NCI-H82 treated with DMSO at 0.1 percent for 48 hours (cell line): ENCODE measurements around the gene CDKL5.
A peak's percentile ranks its signal among the peaks of the same experiment; 100 is the strongest.
"Not testable (repeated sequence)": the region's sequence is repeated elsewhere in the genome, so short reads cannot be mapped to it uniquely, and the experiment has no call there.

Source experiments
- DNase-seq: peaks from one replicate; lab custom pipeline; 2025; ENCODE audit not compliant: unreplicated experiment; lab: John Stamatoyannopoulos, UW

The CDKL5 gene

DNA sequence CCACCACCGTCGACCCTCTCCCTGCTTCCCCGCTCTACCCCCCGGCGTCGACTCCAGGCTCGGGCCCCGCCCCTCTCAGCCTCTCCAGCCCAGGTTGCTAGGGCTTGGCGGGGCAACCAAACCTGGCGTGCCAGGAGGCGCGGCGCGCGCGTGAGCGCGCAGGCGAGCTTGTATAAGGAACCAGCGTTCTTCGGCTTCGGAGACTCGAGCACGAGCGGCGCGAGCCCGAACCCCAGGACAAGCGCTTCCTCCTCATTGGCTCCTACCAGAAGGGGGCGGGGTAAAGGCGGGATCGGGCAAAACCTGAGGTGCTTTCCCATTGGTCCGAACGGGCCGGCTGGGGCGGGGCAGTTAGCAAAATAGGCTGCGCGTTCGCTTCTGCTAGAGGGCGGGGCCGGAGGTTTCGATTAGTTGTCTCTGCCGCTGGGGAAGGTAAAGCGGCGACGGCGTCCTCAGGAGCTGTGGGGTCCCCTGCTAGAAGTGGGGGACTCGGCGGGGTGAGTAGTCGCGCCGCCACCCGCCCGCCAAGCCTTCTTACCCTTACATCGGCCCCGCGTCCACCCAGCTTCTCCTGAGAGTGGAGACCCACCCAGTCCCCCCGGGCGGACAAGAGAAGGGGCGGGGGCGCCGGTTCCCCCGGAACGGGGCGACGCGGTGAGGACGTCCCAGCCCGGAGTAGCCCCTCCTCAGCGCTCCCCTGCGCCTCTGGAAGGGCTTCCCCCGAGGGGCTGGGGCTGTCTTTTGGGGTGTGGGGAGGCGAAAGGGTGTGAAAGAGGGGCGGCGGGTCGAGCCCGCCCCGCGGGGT, at the start of gene CDKL5:
CDKL5 (plus strand) TSS at position 410 of the 805 bp plus-strand sequence. CDS start 81,489 bp downstream, outside the sequence.
- DNase-seq, result peak; percentile 95

DNA sequence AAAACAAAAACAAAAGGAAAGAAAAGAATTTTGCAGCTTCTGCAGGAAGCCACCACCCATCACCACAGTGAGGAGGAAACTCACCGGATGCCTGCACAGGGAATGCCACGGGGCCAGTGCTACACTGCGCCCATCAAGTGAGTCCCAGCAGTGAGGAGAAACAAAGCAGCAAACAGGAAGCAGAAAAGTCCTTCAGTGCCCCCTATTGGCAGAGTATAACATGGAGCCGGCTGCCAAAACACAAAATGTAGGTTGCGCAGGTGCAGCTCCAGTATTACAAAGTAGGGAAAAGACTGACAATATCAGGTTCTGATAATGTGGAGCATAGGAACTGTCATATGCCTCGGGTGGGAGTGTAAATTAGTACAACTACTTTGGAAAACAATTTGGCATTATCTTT, 47.6 kb upstream of the CDKL5 start:
- DNase-seq, result peak; percentile 11

DNA sequence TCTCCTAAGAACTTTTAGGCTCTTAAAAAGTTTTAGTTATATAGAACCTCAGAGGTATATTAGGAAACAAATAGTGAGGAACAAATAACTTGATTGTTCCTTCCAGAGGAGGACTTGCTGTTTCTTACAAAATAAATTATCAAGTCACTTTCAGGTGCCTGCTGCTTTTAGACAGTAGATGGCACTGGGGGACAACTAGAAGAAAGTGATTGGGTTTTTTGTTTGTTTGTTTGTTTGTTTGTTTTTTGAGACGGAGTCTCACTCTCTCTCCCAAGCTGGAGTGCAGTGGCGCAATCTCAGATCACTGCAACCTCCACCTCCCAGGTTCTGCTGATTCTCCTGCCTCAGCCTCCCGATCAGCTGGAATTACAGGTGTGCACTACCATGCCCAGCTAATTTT, 35.4 kb upstream of the CDKL5 start:
- DNase-seq, result peak; percentile 14

DNA sequence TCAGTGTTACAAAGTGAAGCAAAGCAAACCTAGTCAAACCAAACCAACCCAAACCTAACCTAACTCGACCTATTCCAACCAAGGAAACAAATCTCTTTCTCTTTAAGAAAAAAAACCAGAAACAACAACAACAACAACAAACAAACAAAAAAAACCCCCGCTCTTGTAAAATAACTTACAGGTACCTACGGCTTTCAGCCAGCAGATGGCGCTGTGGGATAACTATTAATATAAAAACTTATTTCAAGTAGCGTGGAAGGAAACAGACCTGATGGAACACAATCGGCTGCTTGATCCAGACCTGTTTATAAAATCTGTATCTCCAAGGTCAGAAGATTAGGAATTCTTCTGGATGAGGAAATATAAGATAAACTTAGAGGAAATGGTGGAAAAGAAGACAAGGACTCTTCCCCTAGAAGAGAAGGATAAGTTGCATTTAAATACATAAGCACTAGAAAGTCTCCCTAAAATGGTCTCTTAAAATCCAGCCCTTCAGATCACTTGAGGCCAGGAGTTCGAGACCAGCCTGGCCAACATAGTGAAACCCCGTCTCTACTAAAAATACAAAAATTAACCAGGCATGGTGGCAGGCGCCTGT, 34.4 kb upstream of the CDKL5 start:
- DNase-seq, result peak; percentile 65

DNA sequence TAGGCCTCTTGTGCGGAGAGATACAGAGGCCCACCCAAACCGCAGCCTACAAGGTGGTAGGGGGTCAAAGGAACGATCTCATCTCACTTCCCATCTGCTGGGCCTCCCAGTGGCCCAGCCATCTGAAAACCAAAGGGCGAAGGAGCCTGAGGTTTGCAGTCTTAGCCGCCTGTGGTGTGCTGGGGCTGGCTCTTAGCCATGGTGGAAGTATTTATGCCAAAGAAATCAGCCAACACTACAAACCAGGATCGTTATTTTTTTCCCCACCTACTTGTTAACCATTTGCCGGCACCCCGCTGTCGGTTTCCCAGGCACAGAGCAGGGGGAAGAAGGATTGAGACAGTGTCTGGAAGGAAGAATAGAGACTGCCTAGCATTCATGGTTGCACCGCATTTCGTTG, 30.9 kb upstream of the CDKL5 start:
- DNase-seq, result no peak

DNA sequence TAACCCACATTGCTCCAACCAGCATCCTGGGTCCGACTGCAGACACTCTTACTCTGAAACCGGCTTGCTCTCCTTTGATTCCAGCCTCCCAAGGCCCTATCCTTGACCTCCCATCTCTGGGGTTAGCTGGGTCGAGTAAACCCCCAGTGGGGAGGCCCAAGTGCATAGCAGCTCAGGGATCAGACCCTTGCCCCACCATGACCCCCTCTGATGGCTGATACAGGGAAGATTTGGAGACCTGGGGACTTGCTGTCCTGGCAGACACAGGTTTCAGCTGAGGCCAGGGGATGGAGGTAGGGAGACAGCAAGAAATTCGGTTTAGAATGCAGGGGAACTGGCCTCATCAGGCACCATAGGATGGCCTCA, 23.6 kb upstream of the CDKL5 start:
- no peak for DNase-seq

DNA sequence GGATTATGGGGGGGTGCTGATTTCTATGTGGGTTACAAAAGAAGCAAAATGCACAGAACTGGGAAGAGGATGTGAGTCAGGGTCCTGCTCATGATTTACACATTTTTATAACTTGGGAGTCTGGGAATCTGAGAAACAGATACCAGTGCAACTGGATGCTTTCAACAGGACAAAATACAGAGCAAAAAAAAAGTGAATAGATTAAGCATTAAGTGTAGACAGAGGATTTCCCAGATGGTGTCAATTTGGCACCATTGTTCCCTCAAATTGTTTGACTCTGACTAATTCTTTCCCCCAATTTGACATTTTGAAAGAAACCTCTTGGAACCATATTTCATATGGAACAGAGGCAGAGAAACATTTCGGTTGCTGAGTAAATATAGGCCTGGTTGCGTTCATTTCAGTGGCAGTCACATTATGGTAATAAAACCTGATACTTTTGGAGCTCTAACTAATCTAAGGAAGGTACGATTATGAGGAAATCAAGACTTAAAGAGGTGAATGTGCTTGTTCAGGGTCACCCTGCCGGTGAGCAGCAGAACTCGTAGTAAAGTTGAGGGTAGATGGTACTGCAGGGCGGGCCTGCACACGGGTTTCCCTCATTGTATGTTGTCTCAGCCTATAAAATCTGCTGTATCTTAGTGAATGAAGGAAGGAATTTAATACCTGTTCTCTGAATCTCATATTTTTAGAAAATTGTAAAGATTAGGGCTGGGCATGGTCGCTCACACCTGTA, 18.7 kb upstream of the CDKL5 start:
- DNase-seq, result no peak

DNA sequence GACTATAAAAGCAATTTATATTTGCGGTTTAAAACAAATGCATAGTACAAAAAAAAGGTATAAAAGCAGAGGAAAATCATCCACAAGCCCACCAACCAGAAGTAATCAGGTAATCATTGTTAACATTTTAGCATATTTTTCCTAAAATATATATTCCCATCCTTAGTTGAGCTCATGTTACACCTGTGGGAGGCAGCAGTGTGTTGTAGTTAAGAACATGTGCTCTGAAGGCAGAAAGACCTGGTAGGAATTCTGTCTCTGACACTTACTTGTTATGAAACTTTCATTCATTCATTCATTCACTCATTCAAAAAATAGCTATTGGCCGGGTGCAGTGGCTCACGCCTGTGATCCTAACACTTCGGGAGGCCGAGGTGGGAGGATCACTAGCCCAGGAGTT, 15.4 kb upstream of the CDKL5 start:
- peak; percentile 41 for DNase-seq

DNA sequence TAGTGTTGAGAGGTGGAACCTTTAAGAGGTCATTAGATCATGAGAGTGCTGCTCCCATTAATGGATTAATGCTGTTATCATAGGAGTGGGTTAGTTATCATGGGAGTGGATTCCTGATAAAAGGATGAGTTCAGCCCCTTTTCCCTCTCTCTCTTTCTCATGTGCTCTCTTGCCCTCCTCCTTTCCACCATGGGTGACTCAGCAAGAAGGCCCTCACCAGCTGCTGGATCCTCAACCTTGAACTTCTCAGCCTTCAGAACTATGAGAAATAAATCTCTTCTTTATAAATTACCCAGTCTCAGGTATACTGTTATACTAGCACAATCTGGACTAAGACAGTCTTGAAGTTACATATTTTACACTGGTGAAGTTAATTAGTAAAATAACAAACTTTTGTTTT, 10.0 kb upstream of the CDKL5 start:
- no peak for DNase-seq

DNA sequence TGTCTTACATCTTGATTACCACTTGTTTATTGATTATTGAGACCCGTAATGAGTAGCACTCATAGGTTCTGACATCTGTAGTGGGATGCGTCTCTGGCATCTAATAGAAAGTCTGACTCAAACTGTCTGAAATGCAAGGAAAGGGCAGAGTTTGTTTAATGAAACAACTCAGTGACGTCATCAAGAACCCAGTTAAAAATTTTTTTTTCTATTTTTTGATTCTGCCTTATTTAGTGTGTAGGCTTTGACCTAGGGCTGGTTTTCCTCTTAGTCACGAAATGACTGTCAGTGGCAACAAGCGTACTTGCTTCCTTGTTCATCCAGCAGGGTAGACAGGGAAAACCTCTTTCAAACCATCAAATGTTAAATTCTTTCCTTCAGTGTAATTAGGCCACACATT, 3.1 kb upstream of the CDKL5 start:
- DNase-seq, result no peak

DNA sequence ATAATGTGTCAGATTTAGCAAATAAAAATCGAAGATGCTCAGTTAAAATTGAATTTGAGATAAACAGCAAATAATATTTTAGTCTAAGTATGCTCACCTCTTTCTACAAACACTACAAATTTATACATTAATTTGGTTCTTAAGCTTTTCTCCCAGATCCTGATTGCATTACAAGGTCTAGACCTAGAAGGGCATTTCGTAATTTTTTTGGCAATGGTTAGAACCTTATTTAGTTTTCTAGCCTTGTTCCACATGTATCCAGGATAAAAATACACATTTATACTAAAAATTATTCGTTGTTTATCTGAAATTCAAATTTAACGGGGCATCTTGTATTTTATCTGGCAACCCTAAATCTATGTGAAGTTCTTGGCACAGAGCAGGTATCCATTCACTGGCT, 2.5 kb upstream of the CDKL5 start:
- no peak for DNase-seq

DNA sequence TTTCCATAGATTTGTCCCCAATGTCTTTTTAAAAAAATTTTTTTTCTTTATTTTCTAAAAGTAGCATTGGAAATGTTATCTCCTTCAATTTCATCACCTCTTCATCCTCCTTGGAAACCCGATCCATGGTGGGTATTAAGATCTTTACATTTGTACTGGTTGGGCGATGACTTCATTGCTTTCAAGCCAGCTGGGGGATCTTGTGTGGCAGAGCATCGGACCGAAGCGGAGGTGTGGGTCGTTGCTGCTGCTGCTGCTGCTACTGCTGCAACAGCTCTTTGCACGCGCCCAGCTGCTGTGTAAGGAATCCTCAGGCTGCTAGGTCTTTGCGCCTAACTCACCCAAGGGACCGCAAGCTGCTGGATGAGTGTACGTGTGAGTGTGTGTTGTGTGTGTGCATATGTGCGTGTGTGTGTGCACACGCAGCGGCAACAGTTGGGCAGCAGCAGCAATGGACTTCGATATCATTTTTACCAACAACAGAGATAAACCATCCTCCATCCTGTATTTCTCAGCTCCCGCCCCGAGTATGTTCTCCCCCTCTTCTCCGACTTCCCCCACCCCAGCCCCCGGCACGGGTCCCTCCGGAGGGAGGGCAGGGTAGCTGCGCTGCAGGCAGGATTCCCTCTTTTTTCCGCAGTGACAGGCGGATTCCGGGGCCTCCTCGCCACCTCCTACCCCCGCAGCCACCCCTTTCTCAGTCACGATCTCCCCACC, 768 bp upstream of the CDKL5 start:
- DNase-seq, result peak; percentile 54

DNA sequence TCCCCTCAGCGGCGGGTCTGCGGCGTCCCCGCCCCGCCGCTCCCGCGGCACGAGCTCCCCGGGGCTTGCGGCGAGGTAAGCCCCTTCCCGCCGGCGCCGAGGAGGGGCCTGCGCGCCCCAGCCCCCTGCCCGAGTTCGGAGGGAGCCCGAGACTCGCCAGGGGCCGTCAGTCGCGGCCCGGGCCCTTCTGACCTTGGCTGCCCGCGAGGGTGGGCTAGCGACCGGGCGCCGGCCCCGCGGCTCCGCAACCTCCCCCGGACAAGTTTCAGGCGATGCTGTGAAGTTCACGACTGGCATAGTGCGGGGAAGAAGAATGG, 554 bp downstream of the CDKL5 start:
- DNase-seq, result no peak

DNA sequence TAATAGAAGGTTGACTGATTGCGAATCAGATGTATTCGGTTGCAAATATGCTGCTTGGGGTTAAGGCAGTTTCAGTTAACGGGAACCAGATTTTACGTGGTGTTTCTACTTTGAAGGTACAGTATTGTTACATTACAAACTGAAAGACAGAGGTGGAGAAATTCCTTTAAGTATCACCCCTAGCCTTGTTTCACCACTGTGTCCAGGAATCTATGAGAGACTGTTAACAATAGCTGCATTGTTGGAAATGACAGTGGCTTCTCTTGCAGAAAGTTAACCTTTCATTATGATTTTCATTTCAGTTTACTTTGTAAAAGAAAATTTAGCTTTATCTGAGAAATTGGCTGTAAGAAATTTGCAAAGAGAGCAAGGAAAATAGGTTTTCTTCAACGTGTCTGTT, 2.6 kb downstream of the CDKL5 start:
- DNase-seq, result no peak

DNA sequence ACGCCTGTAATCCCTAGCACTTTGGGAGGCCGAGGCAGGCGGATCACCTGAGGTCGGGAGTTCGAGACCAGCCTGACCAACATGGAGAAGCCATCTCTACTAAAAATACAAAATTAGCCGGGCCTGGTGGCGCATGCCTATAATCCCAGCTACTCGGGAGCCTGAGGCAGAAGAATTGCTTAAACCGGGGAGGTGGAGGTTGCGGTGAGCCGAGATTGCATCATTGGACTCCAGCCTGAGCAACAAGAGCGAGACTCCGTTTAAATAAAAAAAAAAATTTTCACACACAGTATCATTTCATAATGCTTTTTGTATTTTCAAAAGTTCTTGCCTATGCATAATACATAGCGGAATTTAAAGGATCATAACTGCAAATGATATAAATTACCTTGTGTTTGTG, 7.9 kb downstream of the CDKL5 start:
- not testable (repeated sequence) for DNase-seq

DNA sequence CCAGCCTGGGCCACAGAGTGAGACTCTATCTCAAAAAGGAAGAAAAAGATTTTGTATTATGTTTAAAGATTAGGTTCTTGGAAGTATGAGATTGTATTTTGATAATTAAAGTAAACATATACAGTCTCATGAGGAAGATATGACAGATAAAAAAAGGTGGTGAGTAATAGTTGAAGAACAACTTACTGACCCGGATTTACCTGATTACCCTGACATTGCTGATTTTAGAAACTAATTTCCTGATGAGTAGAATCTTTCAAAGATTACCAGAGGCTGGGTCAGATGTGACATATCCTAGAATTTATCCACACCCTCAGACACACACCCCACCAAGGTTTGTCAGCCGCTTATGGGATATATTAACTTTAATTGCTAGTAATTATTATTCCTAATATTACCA, 9.5 kb downstream of the CDKL5 start:
- DNase-seq, result no peak

DNA sequence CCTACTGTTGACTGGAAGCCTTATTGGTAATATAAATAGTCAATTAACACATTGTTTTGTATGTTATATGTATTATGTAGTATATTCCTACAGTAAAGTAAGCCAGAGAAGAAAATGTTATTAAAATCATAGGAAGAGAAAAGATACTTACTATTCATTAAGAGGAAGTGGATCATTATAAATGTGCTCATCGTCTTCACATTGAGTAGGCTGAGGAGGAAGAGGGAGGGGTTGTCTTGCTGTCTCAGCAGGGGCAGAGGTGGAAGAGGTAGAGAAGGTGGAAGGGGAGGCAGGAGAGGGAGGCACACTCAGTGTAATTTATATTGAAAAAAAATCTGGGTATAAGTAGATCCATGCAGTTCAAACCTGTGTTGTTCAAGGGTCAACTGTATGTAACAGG, 10.6 kb downstream of the CDKL5 start:
- no peak for DNase-seq

DNA sequence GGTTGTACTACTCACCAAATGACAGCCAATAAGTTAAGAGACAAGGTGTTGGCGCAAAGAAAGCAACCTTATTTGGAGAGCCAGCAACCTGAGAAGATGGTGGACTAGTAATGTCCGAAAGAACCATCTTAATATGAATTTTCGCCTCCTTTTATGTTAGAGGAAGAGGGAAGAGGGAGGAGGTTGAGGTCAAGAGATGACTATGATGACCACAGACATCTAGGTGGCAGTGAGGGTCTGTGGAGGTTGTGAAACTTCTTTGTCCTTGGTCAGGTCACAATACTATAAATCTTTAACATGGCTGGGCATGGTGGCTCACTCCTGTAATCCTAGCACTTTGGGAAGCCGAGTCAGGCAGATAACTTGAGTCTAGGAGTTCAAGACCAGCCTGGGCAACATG, 15.4 kb downstream of the CDKL5 start:
- no peak for DNase-seq

DNA sequence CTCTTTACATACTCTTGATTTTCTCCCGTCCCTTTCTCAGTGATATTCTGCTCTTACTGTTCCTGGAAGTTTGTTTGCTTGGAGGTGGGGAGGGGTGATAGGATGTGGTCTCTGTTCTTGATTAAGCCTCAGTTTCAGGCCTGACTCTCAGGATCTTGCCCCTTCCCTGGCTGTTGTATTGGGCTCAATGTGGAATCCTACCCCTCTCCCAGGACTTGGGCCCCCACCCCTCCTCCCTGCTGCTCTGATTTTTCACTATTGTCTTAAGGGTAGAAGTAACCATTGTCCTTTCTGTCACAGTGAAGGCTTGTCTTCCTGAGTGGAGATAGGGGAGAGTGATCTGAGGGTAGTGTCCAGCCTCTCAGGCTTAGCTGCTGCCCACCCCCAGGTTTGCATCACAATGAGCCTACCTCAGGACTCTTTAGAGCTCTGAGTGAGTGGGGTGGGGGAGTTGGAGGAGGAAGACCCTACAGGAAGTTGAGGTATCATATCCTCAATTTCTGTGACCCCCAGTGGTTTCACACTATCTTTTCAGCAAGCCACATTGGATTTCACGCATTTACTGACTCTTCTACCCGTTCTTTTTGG, 16.5 kb downstream of the CDKL5 start:
- no peak for DNase-seq

DNA sequence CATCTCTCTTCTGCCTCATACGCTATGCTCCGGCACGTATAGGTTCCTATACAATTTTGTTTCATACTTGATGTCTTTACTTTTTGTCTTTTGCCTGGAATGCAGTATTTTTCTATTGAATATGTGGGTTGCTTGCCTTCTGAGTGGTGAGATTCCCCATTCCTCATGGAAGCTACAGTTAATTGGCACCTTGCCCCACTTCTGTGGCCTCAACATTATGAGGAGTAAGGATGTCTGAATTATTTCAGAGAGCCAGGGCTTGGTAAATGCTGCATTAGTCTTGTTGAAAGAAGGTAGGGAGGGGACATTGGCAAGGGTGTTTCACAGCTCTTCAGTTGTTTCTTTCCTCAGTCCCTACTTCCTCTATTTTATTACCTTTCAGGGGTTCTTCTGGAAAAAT, 23.0 kb downstream of the CDKL5 start:
- no peak for DNase-seq

DNA sequence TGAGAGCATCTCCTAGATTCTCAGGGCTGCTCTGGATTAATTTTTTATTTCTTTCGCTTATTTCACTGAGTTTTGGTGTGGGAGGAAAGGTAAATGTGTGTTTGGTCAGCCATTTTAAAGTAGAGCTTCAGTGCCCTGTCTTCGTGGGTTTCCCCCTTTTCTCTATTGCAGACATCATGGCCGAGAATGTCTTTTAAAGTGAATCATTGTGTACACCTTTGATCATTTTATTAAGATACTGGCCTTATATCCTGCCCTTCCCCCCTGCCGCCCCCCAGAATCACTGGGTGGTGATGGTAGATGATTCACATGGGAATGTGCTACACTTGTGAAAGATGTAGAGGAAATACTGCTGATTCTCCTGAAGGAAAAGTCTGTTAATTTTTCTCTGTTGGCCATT, 23.8 kb downstream of the CDKL5 start:
- no peak for DNase-seq
